GM18502 (cell line): ENCODE results near the gene ARFGAP1.

Source experiments
- ATAC-seq: cut with Tn5 transposase; IDR thresholded peaks from one replicate; pipeline ENCODE4 v1.9.1; 2021; ENCODE audit warnings: mild to moderate bottlenecking; ENCODE audit not compliant: unreplicated experiment, poor library complexity

The ARFGAP1 gene

DNA sequence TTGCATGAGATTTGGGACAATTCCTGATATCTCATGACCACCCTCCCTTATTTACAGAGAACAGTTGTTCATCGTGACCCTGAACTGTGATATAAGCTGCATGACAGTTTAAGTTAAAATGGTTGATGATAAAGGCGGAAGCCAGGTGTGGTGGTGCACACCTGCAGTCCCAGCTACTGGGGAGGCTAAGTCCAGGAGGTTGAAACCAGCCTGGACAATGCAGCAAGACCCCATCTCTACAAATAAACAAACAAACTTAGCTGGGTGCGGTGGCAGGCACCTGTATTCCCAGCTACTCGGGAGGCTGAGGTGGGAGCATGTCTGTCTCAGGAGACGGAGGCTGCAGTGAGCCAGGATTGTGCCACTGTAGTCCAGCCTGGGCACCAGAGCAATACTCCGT is 44.4 kb downstream of the ARFGAP1 start:
- no peak for ATAC-seq

DNA sequence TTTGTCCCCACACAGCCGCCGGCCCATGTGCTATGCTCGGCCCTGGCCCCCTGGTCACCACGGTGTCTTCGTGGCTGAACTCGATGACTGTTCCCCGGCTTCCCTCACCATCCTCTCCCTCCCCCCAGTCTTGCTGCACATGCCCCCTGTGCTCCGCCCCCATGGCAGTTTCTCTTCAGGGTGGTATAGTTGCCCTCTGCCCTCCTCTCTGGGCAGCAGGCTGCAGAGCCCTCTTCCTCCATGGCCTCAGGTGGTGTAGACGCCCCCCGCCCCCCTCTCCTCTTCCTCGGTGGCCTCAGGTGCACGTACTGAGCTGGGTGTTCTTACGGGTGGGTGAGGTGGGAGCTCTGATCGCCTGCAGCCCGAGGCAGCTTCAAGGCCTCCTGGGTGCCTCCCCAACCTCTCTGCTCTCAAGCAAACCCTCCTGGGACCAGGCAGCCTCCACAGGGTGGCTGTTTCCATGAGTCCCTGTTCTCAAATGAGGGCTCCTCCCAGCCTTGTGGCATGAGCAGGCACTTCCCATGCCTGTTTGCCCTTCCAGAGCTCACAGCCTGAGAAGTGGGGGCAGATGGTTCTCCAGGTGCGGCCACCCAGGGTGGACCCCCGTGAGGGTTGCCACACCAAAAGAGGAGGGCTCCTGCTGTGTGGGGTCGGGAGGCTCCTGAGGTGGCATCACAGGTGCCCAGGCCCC is 45.1 kb downstream of the ARFGAP1 start:
- no peak for ATAC-seq

DNA sequence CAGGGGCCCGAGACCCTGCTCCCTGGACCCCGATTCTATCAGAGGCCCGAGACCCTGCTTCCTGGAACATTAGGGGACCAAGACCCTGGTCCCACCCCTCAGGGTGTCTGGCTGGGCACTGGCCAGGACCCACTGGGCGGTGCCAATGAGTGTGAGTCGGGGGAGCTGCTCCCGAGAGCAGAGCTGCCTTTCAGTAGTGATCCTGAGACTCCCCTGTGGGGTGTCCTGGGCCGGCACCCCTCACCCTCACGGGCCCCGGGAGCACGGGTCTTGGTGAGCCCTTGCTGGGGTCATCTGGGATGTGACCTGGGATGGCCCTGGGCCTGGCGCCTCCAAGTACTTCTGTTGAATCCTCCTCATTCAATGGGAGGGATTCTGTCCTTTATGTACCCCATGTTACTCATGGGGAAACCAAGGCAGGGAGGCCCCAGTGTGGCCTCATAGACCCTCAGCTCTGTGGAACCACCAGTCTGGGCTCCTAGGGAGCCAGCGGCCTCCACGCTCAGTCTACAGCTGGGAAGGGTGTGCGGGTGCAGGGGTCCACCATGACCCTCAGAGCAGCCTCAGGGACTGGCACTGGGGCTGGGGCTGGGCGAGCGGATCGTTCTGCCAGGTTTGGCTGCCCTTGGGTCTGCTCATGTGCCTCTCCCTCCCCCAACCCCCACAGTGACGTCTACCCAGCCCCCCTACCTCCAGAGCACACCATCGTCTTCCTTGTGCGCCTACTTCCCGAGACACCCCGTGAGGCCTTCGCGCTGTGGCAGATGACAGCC is 46.0 kb downstream of the ARFGAP1 start:
- ATAC-seq, result no peak

DNA sequence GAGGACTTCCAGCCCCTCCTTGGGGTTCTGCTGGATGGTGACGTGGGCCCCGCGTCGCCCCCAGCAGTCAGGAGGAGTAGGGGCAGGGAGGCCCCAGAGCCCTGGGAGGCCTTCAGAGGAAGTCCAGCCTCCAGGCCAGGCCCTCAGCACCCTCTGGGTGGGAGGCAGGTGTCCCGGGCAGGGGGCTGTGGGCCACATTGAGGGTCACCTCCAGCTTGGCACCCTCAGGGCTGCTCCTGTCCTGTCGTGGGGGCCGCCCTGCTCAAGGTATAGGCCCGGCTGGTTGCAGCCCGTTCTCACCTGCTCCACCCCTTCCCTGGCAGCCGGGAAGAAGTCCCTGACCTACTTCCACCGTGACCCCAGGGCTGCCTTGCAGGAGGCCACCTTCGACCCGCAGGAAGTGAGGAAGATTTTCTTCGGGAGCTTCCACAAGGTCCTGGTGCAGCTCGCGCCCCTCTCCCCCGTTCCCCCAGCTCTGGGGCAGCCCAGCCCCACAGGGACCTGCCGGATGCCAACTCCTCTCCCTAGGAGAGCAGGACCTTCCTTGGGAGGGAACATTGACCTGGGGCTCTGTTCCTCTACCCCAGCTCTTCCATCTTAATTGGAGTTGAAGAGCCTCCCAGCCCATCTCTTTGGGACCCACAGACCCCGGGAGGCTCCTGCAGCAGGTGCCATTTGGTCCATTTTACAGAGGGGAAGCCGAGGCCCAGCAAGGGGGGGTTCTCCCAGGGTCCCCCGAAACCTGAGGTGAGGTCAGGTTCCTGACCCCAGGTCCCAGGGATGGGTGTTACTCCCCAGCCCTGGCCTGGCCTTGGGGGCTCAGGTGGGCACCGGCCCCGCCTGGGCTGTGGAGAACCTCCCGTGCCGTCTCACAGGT is 46.8 kb downstream of the ARFGAP1 start:
- ATAC-seq, result no peak

DNA sequence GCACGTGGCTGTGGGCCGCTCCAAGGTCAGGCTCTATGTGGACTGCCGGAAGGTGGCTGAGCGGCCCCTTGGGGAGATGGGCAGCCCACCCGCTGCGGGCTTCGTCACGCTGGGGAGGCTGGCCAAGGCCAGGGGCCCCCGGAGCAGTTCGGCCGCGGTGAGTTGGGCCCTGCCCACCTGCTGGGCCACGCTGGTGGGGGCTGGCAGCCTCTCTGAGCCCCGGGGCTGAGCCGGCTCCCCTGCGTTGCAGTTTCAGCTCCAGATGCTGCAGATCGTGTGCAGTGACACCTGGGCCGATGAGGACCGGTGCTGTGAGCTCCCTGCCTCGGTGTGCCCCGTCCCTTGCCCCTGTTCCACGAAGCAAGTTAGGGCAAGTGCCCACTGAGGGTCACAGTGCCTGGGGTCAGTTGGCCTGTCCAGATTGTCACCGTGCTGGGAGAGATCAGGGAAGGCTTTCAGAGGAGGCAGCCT is 47.5 kb downstream of the ARFGAP1 start:
- ATAC-seq, result no peak

DNA sequence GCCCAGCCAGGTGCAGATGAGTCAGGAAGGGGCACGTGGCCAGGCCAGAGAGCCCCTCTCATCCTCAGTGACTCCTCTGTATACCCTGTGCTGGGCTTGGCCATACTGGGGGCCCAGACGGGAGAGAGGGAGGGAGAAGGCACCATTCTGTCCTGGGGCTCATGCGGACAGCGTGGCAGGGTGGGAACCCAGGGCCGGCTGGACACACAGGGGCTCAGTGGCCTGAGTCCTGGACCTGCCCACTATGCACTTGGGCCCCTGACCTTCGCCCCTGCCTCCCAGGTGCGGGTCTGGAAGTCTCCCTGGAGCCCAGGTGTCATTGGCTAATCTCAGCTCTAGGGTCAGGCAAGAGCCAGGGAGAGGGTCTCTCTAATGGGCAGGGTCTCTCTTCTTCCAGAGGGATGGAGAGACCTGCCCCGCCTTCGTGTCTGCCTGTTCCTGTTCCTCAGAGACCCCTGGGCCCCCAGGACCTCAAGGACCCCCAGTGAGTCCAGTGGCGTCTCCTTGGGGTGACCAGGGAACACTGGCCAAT is 48.1 kb downstream of the ARFGAP1 start:
- ATAC-seq, result no peak

DNA sequence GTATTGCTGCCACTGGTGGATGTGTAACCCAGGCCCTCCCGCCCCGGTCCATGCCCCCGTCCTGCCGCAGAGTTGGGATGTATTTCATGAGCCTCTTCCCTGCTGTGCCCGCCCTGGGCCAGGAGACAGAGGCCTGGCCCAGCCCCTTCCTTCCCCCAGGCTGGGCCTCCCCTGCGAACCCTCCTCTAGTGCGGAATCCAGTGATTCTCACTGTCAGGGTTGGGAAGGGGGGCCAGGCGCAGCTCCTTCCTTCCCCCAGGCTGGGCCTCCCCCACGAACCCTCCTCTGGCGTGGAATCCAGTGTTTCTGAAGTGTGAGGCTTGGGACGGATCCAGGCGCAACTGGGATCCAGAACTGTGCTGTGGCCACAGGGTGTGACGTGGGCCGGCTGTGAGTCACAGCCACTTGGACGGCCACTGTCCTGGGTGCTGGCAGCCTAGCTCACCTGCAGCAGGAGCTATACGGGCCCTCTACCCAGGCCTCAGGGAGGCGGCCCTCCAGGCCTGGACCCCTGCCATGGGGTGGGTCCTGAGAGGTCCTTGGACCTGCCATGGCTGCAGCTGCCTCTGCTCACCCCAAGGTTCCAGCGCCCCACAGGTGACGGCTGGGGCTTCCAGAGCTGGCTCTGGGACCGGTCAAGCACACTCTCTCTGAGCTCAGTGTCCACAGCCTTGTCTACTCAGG is 48.7 kb downstream of the ARFGAP1 start:
- ATAC-seq, result no peak

DNA sequence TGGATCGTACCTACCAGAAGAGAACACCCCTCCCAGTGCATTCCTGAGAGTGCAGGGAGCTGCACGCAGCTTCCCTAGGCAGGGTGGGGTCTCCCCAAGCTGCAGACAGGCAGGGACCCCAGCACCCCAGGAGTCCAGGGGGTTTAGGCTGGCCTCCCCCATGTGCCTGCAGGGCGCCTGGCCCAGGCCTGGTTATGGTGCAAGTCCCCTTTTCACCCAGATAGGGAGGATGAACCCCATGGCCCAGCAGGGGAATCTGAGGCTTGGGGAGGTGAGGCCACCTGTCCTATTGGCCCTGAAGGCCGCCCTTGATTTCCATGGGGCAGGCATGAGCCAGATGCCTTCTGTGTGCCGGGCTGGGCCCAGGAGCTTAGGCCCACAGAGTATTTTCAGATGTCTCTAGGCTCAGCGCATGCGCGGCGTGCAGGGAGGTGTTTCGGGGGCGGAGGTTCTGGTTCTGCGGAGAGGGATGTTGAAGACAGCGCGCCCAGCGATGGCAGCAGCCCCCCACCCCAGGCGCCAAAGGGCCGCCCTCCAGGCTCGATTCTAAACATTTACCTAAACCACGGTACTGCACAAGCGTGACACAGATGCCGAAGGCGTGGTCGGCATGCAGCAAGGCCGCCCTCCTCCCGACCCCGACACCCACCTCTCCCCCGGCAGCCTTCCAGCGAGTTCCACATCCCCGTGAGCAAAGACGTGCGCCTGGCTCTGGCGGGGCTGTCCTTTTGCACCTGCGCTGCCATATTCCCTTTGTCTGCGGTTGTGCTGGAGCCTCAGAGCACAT is 49.7 kb downstream of the ARFGAP1 start:
- ATAC-seq, result no peak

DNA sequence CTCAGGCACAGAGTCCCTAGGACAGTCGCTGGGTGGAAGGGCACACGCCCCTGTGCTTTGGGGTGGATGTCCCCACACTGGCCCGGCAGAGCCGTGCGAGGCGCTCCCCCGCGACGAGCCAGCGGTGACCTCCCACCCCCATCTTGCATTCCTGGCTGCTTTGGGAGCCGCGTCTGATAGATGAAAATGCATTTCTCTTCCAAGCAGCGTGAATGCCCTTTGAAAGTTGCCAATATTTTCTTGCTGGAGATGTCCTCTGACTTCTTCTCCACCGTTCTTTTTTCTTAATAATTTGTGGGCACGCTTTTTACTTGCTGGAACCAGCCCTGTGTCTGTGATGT is 50.3 kb downstream of the ARFGAP1 start:
- ATAC-seq, result no peak

DNA sequence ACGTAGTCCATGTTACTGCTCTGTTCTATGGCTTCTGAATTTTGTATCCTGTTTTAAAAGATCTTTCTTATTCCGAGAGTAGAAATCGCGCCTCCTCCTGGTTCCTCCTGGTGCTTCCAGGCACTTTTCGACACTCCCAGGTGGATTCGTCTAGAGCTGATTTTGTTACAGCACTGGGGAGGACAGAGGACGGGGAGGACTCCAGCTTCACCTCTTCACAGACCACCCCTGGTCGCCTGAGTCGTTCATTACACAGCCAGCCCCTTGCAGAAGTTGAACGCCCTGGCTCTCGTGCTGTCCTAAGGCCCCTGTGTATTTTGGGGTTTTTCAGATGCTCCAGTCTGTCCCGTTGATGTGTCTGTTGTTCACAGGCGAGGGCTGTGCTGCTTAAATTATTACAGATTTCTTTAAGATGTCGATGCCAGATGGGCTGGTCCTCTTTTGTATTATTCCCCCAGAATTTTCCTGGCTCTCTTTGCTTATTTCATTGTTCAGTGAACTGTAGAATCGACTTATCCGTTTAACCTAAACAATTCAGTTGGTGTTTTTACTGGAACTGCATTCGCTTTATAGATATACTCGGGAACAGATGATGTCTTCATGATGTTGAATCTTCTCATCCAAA is 50.9 kb downstream of the ARFGAP1 start:
- ATAC-seq, result no peak

DNA sequence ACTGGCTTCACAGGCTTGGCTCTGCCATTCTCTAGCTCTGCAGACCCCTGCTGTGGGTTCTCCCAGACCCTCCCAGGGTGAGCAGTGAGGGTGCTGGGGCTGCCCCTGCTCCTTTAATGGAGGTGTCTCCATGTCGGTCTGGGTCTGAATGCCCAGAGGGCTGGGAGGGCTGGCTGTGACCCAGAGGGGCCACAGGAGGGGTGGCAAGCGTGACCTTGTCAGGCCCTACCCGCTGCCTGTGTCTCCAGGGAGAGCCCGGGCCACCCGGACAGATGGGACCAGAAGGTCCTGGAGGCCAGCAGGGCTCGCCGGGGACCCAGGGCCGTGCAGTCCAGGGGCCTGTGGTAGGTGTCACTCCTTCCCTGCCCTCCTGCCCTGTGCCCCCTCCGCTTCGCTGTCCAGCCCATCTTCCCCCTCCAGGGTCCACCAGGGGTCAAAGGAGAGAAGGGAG is 52.4 kb downstream of the ARFGAP1 start:
- no peak for ATAC-seq

DNA sequence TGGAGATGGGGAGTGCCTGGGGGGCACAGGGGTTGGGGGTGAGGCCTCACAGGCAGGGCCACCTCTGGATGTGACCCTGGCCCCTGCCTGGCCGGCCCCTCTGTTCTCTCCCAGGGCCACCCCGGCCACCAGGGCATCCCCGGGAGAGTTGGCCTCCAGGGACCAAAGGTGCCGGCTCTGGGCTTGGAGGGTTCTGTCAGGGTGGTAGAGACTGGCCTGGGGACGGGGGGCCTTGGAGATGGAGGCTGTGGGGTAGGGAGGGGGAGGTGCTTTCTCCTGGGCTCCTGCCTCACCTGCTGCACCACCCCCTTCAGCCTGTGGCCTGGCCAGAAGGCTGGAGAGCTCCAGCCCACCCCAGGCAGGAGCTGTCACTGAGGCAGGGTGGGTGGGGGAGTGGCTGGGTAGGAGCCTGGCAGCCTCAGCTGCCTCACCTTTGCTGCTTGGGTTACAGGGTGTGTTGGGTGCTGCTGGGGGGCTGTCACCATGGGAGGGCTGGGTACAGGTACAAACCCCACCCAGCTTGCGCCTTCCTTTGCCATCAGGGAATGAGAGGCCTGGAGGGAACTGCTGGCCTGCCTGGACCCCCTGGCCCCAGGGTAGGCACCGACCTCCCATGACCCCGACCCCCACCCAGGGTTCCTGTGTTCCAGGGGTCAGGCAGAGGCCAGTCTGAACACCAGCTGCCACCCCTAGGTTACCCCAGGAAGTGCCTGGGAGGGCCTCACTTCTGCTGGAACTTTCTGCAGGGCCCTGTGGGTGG is 53.1 kb downstream of the ARFGAP1 start:
- no peak for ATAC-seq

DNA sequence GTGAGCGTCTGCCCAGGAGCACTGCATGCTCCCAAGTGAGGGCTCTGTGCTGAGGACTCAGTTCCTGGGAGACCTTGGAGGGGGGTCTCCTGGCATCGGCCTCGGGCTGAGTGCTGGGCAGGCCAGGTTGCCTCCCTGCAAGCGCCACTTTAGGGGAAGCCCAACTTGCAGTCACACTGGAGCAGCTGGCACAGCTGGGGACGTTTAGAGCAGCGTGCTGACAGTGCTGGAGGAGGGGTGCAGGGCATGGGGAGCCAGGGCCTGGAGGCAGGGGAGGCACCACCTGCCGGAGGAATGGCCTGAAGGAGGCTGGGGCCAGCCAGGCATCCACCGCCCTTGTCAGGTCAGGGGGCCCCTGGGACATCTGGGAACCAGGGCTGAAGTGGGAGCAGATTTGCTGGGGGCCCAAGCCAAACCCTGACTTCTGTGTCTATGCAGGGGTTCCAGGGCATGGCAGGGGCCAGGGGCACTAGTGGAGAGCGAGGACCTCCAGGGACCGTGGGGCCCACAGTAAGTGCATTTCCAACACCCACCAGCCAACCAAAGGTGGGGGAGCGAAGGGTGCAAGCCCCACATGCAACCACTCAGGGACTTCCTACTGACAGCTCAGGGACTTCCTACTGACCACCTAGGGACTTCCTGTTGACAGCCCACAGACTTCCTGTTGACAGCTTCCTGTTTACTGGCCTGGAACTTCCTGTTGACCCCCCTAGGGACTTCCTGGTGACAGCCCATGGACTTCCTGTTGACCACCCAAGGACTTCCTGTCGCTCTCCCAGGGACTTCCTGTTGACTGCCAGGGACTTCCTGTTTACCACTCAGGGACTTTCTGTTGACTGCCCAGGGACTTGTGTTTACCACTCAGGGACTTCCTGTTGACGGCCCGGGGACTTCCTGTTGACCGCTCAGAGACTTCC is 54.0 kb downstream of the ARFGAP1 start:
- ATAC-seq, result no peak

DNA sequence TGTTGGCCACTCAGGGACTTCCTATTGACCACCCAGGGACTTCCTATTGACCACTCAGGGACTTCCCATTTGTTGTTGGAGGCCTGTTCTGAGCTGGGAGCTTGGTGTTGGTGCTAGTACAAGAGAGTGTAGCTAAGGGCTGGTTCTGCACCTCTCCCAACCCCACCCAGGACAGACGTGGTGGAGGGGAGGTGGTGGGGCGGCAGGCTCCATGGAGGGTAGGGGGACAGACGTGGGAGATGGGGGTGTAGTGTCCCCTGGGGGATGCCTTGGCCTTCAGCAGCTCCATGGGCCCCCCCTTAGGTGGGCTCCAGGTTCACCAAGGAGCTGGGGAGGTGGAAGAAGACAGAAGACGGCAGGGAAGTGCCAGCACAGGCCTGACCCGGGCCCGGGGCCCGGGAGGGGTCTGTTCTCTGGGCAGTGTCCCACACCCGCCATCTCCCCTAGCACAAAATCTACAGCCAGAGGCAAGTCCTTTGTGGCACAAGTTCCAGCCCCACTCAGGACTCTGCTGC is 54.7 kb downstream of the ARFGAP1 start:
- ATAC-seq, result no peak

DNA sequence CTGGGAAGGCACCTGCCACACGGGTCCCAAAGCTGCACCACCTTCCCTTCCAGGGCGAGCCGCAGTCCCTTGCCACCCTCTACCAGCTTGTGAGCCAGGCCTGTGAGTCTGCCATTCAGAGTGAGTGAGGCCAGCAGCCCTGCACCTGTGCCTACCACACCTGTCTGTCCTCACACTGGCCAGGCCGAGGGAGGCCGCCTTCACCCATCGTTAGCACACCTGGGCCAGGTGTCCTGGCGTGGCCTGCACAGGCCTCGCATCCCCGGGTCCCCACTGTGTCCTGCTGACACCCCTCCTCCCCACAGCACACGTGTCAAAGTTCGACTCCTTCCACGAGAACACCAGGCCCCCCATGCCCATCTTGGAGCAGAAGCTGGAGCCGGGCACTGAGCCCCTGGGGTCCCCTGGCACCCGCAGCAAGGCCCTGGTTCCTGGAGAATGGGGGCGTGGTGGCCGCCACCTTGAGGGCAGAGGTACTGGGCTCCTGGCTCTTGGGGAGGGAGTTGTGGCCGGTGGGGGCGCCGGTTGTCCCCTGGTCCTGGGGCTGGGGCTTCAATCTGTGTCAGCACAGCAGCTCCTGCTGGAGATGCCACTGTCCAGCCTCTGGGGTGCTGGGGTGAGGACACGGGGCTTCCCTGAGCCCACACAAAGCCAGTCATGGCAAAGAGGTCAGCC is 55.5 kb downstream of the ARFGAP1 start:
- ATAC-seq, result no peak

DNA sequence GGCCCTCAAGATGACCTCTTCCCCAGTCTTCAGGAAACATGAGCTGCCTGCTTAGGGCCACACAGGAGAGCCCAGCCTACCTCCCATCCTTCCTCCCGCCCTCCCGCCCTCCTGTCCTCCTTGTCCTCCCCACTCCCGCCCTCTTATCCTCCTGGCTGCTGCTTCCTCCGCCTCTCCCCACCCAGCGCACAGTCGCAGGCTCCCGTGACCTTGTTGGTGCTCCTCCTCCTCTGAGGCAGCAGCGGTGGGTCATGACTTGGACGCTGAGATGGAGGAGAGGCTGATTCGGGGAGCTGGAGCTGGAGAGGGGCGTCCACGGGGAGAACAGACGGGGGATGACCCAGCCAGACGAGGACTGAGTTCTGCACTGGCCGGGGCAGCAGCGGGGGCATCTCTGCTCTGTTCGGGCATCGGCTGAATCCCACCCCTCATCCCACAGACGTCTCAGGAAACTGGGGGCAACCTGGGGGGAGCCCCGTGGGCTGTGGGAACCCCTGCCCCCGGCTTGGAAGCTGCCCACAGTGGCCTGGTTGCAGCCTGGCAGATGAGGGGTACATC is 56.2 kb downstream of the ARFGAP1 start:
- ATAC-seq, result no peak
